DOHH2 (cell line): Measurements from ENCODE around the gene MAGEB3.

Experiments
- H3F3A ChIP-seq: fragments of 200-600 bp; sonication (generic), shearing (Covaris generic); 2 replicates; pipeline ENCODE4 v1.6.0; 2016; ENCODE audit warnings: antibody characterized with exemption, mild to moderate bottlenecking; ENCODE audit not compliant: control insufficient read depth, insufficient read depth
- H3K27ac ChIP-seq: fragments of 200-600 bp; sonication (generic); 2 replicates; pipeline ENCODE4 v1.5.1; 2014; ENCODE audit warnings: low read depth, mild to moderate bottlenecking, low read length, moderate library complexity
- H3K27me3 ChIP-seq: fragments of 200-600 bp; sonication (generic); 2 replicates; pipeline ENCODE4 v1.6.1; 2014; ENCODE audit warnings: mild to moderate bottlenecking, low read length, mixed read lengths; ENCODE audit not compliant: control insufficient read depth
- H3K36me3 ChIP-seq: fragments of 200-600 bp; sonication (generic); 2 replicates; pipeline ENCODE4 v1.6.1; 2014; ENCODE audit warnings: mild to moderate bottlenecking, low read length, moderate library complexity, mixed read lengths; ENCODE audit not compliant: control insufficient read depth
- H3K4me1 ChIP-seq: fragments of 200-600 bp; sonication (generic); 2 replicates; pipeline ENCODE4 v1.6.1; 2014; ENCODE audit warnings: mild to moderate bottlenecking, low read length, mixed read lengths; ENCODE audit not compliant: control insufficient read depth
- H3K4me2 ChIP-seq: fragments of 200-600 bp; sonication (generic); 2 replicates; pipeline ENCODE4 v1.6.0; 2014; ENCODE audit warnings: mild to moderate bottlenecking, low read length, moderate library complexity
- H3K4me3 ChIP-seq: fragments of 200-600 bp; sonication (generic); 2 replicates; pipeline ENCODE4 v1.5.1; 2014; ENCODE audit warnings: mild to moderate bottlenecking, low read length, mixed read lengths
- H3K79me2 ChIP-seq: fragments of 200-600 bp; sonication (generic); 2 replicates; pipeline ENCODE4 v1.6.1; 2014; ENCODE audit warnings: mild to moderate bottlenecking, low read length, mixed read lengths; ENCODE audit not compliant: control insufficient read depth
- H3K9me2 ChIP-seq: fragments of 200-600 bp; sonication (generic); replicated peaks from 2 replicates; pipeline ENCODE4 v1.6.1; 2014; ENCODE audit warnings: mild to moderate bottlenecking, low read length, mixed read lengths; ENCODE audit not compliant: control insufficient read depth
- H3K9me3 ChIP-seq: fragments of 200-600 bp; sonication (generic); 2 replicates; pipeline ENCODE4 v1.6.1; 2014; ENCODE audit warnings: antibody characterized with exemption, low read length, mixed read lengths; ENCODE audit not compliant: control insufficient read depth, insufficient read depth
- H4K20me1 ChIP-seq: fragments of 200-600 bp; sonication (generic); 2 replicates; pipeline ENCODE4 v1.6.0; 2014; ENCODE audit warnings: low read depth, mild to moderate bottlenecking, antibody characterized with exemption, low read length, moderate library complexity; ENCODE audit not compliant: control insufficient read depth, insufficient read depth
- EZH2phosphoT487 ChIP-seq: fragments of 200-600 bp; sonication (generic); IDR thresholded peaks from 2 replicates; pipeline ENCODE4 v1.6.1; 2017; ENCODE audit warnings: borderline replicate concordance, mild to moderate bottlenecking, antibody characterized with exemption, low read length, moderate library complexity, mixed read lengths
- TF ChIP-seq, protein P1 (sequence below): fragments of 200-600 bp; sonication (generic); IDR thresholded peaks from one replicate; pipeline ENCODE4 v1.5.1; 2014; ENCODE audit warnings: antibody characterized with exemption, mild to moderate bottlenecking, low read depth, low read length; ENCODE audit not compliant: poor library complexity, severe bottlenecking

Gene MAGEB3

DNA sequence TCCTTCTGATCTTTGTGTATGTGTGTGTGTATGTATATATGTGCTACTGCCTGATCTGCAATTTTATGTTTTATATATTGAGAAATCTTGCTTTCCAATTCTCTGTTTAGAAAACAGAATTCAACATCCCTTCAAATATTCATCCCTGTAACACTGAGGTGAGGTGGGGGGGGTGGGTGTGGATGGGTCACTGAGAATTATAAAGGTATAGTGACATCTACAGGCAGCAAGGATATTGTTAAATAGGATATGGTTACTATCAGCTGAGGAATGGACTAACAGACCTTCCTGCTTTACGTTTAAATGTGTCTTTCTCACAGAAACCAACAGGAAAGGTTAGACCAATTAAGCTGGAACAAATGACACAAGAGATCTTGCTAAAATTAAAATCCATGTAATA lies 34.1 kb upstream of the MAGEB3 start:
- no peaks in the 10 kb centered on the region for H3K79me2 ChIP-seq
- H4K20me1 ChIP-seq: no peaks in the 10 kb centered on the region
- TF ChIP-seq EZH2phosphoT487: no peak
- TF ChIP-seq, protein P1, sequence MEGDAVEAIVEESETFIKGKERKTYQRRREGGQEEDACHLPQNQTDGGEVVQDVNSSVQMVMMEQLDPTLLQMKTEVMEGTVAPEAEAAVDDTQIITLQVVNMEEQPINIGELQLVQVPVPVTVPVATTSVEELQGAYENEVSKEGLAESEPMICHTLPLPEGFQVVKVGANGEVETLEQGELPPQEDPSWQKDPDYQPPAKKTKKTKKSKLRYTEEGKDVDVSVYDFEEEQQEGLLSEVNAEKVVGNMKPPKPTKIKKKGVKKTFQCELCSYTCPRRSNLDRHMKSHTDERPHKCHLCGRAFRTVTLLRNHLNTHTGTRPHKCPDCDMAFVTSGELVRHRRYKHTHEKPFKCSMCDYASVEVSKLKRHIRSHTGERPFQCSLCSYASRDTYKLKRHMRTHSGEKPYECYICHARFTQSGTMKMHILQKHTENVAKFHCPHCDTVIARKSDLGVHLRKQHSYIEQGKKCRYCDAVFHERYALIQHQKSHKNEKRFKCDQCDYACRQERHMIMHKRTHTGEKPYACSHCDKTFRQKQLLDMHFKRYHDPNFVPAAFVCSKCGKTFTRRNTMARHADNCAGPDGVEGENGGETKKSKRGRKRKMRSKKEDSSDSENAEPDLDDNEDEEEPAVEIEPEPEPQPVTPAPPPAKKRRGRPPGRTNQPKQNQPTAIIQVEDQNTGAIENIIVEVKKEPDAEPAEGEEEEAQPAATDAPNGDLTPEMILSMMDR: peak; percentile 21
- H3K9me2 ChIP-seq: no peaks in the 10 kb centered on the region
- H3K9me3 ChIP-seq: no peaks in the 10 kb centered on the region
- H3K4me2 ChIP-seq: no peak overlapping the region
- H3F3A ChIP-seq: no peaks in the 10 kb centered on the region
- no peak overlapping the region for H3K27ac ChIP-seq
- H3K4me3 ChIP-seq: no peak overlapping the region
- H3K36me3 ChIP-seq: no peaks in the 10 kb centered on the region
- H3K27me3 ChIP-seq: no peaks in the 10 kb centered on the region
- H3K4me1 ChIP-seq: no peaks in the 10 kb centered on the region

DNA sequence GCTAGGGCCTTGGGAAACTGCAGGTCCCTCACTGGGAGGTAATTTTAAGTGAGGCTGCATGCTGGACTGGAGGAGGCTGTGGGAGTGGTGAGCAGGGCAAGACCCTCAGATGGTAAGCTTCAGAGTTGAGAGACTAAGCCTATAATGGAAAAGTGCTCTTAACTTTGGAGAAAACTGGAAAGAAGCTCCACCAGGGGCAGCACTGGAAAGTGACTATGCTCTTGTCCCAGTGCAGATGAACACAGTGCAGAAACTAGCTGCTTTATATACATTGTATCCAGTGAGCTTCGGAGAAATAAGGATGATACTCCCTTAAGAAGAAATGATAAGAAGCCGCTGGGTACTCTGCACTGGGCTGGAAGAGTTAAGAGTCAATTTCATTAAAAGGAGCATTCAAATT lies 18.3 kb upstream of the MAGEB3 start:
- Histone ChIP-seq H3K4me3 (no peak overlapping the region), H3K79me2 (no peaks in the 10 kb centered on the region), H4K20me1 (no peaks in the 10 kb centered on the region), H3K4me2 (no peak overlapping the region), H3K27ac (no peak overlapping the region), H3K36me3 (no peaks in the 10 kb centered on the region), H3F3A (no peaks in the 10 kb centered on the region), H3K27me3 (no peaks in the 10 kb centered on the region), H3K9me3 (no peaks in the 10 kb centered on the region), H3K9me2 (no peaks in the 10 kb centered on the region), H3K4me1 (no peaks in the 10 kb centered on the region)
- TF ChIP-seq EZH2phosphoT487: no peak
- TF ChIP-seq, protein P1: no peak

DNA sequence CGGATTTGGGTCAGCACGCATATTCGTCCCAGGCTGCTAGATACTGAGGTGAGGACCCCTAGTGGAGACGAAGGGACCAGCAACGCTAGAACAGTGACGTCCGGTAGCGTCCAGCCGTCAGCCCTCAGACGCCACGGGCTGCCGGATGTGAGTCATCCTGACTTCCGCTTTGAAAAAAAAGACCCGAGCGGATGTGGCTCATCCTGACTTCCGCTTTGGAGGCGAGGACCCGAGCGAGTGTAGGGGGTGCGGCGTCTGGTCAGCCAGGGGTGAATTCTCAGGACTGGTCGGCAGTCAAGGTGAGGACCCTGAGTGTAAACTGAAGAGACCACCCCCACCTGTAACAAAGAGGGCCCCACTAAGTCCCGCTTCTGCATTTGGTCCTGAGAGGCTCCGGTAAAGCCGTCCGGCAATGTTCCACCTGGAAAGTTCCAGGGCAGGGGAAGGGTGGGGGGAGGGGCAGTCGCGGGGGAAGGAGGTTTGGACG lies 15.1 kb upstream of the MAGEB3 start, which contains the start of gene MAGEB2:
Gene MAGEB2, plus strand, starts transcription at position 207 of the 487 bp plus-strand sequence. CDS start 3,018 bp downstream, outside the sequence.
- H3K36me3 ChIP-seq: no peaks in the 10 kb centered on the region
- H4K20me1 ChIP-seq: no peaks in the 10 kb centered on the region
- H3K4me2 ChIP-seq: no peak within 1 kb of the TSS
- TF ChIP-seq, protein P1: no peak
- TF ChIP-seq EZH2phosphoT487: no peak
- no peaks in the 10 kb centered on the region for H3K27me3 ChIP-seq
- no peaks in the 10 kb centered on the region for H3K79me2 ChIP-seq
- no peaks in the 10 kb centered on the region for H3K4me1 ChIP-seq
- H3K4me3 ChIP-seq: no peak within 1 kb of the TSS
- no peaks in the 10 kb centered on the region for H3F3A ChIP-seq
- no peak within 1 kb of the TSS for H3K27ac ChIP-seq
- no peaks in the 10 kb centered on the region for H3K9me2 ChIP-seq
- H3K9me3 ChIP-seq: no peaks in the 10 kb centered on the region

DNA sequence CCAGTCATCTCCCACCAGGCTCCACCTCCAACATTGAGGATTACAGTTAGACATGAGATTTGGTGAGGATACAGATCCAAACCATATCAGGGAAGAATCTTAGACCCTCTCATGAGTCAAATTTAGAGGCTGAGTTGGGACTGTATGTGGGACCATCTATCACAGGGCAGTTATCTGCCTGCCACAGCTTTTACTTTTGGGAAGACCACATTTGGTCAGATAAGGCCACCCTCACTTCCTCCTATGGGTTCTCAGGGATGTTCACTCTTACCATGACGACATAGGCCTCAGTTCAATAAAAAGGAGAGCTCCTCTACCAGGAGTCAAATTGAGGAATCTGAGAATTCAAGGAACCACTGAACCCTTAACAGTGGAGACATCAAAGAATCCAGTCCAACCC lies 13.0 kb upstream of the MAGEB3 start:
- no peaks in the 10 kb centered on the region for H3K27me3 ChIP-seq
- no peaks in the 10 kb centered on the region for H4K20me1 ChIP-seq
- H3K36me3 ChIP-seq: no peaks in the 10 kb centered on the region
- no peaks in the 10 kb centered on the region for H3K9me3 ChIP-seq
- no peaks in the 10 kb centered on the region for H3K79me2 ChIP-seq
- H3K9me2 ChIP-seq: no peaks in the 10 kb centered on the region
- no peak overlapping the region for H3K27ac ChIP-seq
- no peak for TF ChIP-seq EZH2phosphoT487
- TF ChIP-seq, protein P1: no peak
- H3K4me2 ChIP-seq: no peak overlapping the region
- H3F3A ChIP-seq: no peaks in the 10 kb centered on the region
- no peak overlapping the region for H3K4me3 ChIP-seq
- H3K4me1 ChIP-seq: no peaks in the 10 kb centered on the region
